ENCODE results near the gene APBA2. TPM values are rescaled to one million over a fixed set of nuclear protein-coding genes. Genes with fewer than 3 reads are reported as not detected.

APBA2 gene
- total and polyA plus RNA-seq, 12 donors: 0.16 to 0.85 (median 0.46) TPM

GRCh38 chr15:28920781-28921331 is 35.1 kb downstream of the APBA2 start:
- TF ChIP-seq, protein P1, sequence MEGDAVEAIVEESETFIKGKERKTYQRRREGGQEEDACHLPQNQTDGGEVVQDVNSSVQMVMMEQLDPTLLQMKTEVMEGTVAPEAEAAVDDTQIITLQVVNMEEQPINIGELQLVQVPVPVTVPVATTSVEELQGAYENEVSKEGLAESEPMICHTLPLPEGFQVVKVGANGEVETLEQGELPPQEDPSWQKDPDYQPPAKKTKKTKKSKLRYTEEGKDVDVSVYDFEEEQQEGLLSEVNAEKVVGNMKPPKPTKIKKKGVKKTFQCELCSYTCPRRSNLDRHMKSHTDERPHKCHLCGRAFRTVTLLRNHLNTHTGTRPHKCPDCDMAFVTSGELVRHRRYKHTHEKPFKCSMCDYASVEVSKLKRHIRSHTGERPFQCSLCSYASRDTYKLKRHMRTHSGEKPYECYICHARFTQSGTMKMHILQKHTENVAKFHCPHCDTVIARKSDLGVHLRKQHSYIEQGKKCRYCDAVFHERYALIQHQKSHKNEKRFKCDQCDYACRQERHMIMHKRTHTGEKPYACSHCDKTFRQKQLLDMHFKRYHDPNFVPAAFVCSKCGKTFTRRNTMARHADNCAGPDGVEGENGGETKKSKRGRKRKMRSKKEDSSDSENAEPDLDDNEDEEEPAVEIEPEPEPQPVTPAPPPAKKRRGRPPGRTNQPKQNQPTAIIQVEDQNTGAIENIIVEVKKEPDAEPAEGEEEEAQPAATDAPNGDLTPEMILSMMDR (IDR thresholded peaks at IDR 0.05): no peak
- ATAC-seq: no peak
- H3K4me3 ChIP-seq: no peak overlapping the region
- no peaks in the 10 kb centered on the region for H3K9me3 ChIP-seq
- H3K27me3 ChIP-seq: peaks cover 0 to 41% (median 20%) of the 10 kb centered on the region in 7 donors
- no peak for DNase-seq
- WGBS, 2 donors: 62 to 67% methylated on average over 5 of the region's 5 CpGs
- H3K4me1 ChIP-seq: no peaks in the 10 kb centered on the region
- no peak overlapping the region for H3K27ac ChIP-seq
- no peaks in the 10 kb centered on the region for H3K36me3 ChIP-seq
- intact Hi-C loops (cut with DNase I): loop anchor here in 1 of 10 donors (10.0 kb wide), 1 partner anchor 164 kb away; no protein-coding TSS in a partner anchor

GRCh38 chr15:28921336-28921735 is 35.6 kb downstream of the APBA2 start:
- Histone ChIP-seq H3K36me3 (no peaks in the 10 kb centered on the region), H3K4me1 (no peaks in the 10 kb centered on the region), H3K27me3 (peaks cover 0 to 36% (median 20%) of the 10 kb centered on the region in 7 donors), H3K4me3 (no peak overlapping the region), H3K9me3 (no peaks in the 10 kb centered on the region), H3K27ac (no peak overlapping the region)
- ATAC-seq (no peak), DNase-seq (no peak)
- WGBS, 2 donors: 86 to 89% methylated on average over 10 of the region's 10 CpGs
- intact Hi-C loops (cut with DNase I): loop anchor here in 1 of 10 donors (10.0 kb wide), 1 partner anchor 163 kb away; no protein-coding TSS in a partner anchor
- TF ChIP-seq, protein P1 (IDR thresholded peaks at IDR 0.05): no peak

DNA sequence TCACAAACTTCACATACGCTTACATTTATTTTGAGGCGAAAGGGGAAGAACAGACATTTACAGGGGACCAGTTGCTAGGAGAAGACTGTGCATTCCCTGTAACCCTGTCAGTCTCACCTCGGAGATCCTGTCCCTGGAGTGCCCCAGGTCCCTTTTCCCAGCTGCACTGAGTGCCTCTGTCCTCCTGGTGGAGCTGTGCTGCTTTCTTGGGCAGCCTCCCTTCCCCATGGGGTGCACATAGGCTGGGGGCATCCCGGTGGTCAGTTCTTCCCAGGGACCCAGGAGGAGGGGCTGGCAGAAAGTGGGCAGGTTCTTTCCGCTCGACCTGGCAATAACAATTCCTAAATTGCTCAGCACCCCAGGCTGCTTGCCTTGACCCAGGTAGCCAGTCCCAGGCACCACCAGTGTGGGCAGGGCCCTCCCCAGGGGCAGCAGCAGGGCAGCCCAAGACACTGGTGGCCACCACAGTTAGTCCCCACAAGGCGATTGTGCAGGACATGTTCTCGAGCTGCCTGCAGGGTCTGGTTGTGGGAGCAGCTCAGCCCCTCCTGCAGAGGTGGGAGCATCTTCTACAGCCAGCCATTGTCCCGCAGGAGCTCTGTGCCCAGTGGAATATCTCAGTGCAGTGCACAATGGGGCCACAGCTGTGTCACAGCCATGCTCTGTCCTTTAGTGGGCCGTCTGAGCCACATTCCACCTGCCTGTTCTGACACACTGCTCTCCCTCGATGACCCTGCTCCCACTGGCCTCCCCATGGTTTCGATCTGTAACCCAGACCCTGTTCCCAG is 36.3 kb downstream of the APBA2 start:
- WGBS, 2 donors: 73 to 75% methylated on average over 12 of the region's 12 CpGs
- peaks cover 0 to 28% (median 20%) of the 10 kb centered on the region in 7 donors for H3K27me3 ChIP-seq
- H3K36me3 ChIP-seq: no peaks in the 10 kb centered on the region
- TF ChIP-seq, protein P1 (IDR thresholded peaks at IDR 0.05): peak in 1 of 9 donors; percentile 7
- H3K4me3 ChIP-seq: no peak overlapping the region
- no peak overlapping the region for H3K27ac ChIP-seq
- H3K4me1 ChIP-seq: no peaks in the 10 kb centered on the region
- DNase-seq (no peak), ATAC-seq (peak in 1 of 8 donors; percentile 44)
- no peaks in the 10 kb centered on the region for H3K9me3 ChIP-seq
- intact Hi-C loops (cut with DNase I): loop anchor here in 1 of 10 donors (10.0 kb wide), 1 partner anchor 163 kb away; no protein-coding TSS in a partner anchor

DNA sequence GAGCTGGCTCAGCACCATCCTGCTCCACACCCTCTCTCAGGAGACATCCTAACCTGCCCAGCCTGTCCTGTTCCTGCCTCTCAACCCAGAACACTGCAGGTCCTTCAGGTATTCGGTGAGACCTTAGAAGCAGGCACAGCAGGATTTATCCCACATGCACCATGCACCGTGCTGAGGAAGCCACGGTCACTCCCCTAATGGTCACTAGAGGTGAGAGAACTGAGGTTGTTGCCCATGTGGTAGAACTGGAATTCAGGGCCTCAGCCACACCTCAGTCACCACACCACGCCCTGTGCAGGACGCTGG is 36.9 kb downstream of the APBA2 start:
- Histone ChIP-seq H3K4me3 (no peak overlapping the region), H3K4me1 (no peaks in the 10 kb centered on the region), H3K9me3 (no peaks in the 10 kb centered on the region), H3K36me3 (no peaks in the 10 kb centered on the region), H3K27ac (no peak overlapping the region), H3K27me3 (peaks cover 0 to 25% (median 19%) of the 10 kb centered on the region in 7 donors)
- DNase-seq (no peak), ATAC-seq (no peak)
- WGBS, 2 donors: 82 to 87% methylated on average over 5 of the region's 5 CpGs
- TF ChIP-seq, protein P1 (IDR thresholded peaks at IDR 0.05): no peak
- intact Hi-C loops (cut with DNase I): loop anchor here in 1 of 10 donors (10.0 kb wide), 1 partner anchor 162 kb away; no protein-coding TSS in a partner anchor

All from heart right ventricle (tissue), 16 donors.